ENCODE results near the gene LTB. TPM values are rescaled to one million over a fixed set of nuclear protein-coding genes. Genes with fewer than 3 reads are reported as not detected.

Gene LTB
- total and polyA plus RNA-seq, 9 of the 15 experiments (the other 6 are each of a cell fraction or from before 2014, with no cell fraction given) = 0.07 to 0.51 TPM; not detected in 7

DNA sequence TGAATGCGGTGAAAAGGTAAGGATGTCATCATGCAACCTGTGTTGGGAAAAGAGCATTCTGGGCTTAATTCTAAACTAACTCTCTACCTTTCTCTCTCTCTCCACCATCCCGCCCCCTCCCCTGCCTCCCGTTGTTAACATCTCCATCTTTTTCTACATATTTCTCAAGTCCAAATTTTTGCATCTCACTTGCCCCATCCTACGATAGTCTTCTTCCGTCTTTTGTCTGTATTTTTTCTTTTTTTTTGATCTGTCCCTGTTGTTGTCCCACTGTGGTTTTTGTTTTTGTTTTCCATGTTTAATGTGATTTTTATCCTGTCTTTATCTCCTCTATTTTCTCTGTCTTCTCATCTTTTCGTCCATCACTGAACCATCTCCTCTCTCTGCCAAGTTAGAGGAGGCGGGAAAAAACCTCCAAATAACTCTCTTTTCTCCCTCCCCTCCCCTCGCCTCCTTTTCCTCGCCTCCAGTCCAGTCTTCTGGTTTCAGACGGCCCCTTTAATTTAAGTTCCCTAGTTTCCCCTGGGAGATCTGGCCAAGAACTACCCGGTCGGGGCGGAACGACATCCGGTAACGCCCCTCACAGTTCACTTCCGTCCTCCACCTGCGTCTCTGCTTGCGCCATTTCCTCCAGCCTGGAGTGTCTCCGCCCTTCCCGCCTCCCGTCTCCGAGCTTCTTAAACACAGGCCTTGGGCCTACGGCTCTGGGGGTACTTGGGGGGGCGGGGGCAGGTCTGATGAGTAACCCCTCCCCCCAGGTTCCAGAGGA, 35.1 kb downstream of the LTB start, which contains the start of gene NFKBIL1 (continued):
- TF ChIP-seq MTA3 (IDR thresholded peaks at IDR 0.05; ENCODE audit: borderline replicate concordance) (peak; percentile 51), NFXL1 (CRISPR knock-in tag; IDR thresholded peaks at IDR 0.05) (no peak), ZNF134 (CRISPR knock-in tag; conservative IDR thresholded peaks at IDR 0.05) (0 out of 2 replicates have a peak, but pooled peaks have one; percentile 26), PHTF2 (CRISPR knock-in tag; IDR thresholded peaks at IDR 0.05) (no peak), ZBED1 (IDR thresholded peaks at IDR 0.05) (peak; percentile 63; the same call in 1 of the 2 replicates), ZNF696 (CRISPR knock-in tag; conservative IDR thresholded peaks at IDR 0.05) (no peak), KLF13 (tag; IDR thresholded peaks at IDR 0.05; ENCODE audit: borderline replicate concordance, low read depth) (peak; percentile 85), ZNF766 (CRISPR knock-in tag; conservative IDR thresholded peaks at IDR 0.05) (peak; percentile 64), POLR2H (tag; IDR thresholded peaks at IDR 0.05; ENCODE audit: low read depth) (no peak), ZSCAN29 (IDR thresholded peaks at IDR 0.05) (no peak), RBM39 (optimal IDR thresholded peaks at IDR 0.05; ENCODE audit: low read depth, low read length) (no peak), ZNF140 (CRISPR knock-in tag; IDR thresholded peaks at IDR 0.05) (no peak), MEF2D (tag; conservative IDR thresholded peaks at IDR 0.05; ENCODE audit: low read depth) (peak; percentile 74), NONO (IDR thresholded peaks at IDR 0.05; ENCODE audit: low read depth in 2 of 2, low read length in 1 of 2) (0 out of 4 replicates have a peak, but pooled peaks of 1 of the 2 experiments have one; percentile 10), MXI1 (IDR thresholded peaks at IDR 0.05; ENCODE audit: low read depth, low read length) (peak; percentile 57; the same call in 1 of the 2 replicates), MAFF (IDR thresholded peaks at IDR 0.05; ENCODE audit: low read length) (peak; percentile 1; the same call in 1 of the 2 replicates), SNRNP70 (optimal IDR thresholded peaks at IDR 0.05; ENCODE audit: low read depth, low read length) (no peak), SMARCA4 (IDR thresholded peaks at IDR 0.05) (no peak), HMG20A (CRISPR knock-in tag; conservative IDR thresholded peaks at IDR 0.05) (no peak), GTF2A2 (tag; IDR thresholded peaks at IDR 0.05) (peak; percentile 68), NR1H2 (CRISPR knock-in tag; IDR thresholded peaks at IDR 0.05) (no peak), ETS2 (tag; IDR thresholded peaks at IDR 0.05; ENCODE audit: borderline replicate concordance, poor library complexity, severe bottlenecking) (no peak)
- TF ChIP-seq, protein P1, sequence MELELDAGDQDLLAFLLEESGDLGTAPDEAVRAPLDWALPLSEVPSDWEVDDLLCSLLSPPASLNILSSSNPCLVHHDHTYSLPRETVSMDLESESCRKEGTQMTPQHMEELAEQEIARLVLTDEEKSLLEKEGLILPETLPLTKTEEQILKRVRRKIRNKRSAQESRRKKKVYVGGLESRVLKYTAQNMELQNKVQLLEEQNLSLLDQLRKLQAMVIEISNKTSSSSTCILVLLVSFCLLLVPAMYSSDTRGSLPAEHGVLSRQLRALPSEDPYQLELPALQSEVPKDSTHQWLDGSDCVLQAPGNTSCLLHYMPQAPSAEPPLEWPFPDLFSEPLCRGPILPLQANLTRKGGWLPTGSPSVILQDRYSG (tag; conservative IDR thresholded peaks at IDR 0.05; ENCODE audit: low read depth) = no peak
- TF ChIP-seq, protein P2, sequence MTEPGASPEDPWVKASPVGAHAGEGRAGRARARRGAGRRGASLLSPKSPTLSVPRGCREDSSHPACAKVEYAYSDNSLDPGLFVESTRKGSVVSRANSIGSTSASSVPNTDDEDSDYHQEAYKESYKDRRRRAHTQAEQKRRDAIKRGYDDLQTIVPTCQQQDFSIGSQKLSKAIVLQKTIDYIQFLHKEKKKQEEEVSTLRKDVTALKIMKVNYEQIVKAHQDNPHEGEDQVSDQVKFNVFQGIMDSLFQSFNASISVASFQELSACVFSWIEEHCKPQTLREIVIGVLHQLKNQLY (CRISPR knock-in tag; conservative IDR thresholded peaks at IDR 0.05) = no peak
- TF ChIP-seq, protein P3, sequence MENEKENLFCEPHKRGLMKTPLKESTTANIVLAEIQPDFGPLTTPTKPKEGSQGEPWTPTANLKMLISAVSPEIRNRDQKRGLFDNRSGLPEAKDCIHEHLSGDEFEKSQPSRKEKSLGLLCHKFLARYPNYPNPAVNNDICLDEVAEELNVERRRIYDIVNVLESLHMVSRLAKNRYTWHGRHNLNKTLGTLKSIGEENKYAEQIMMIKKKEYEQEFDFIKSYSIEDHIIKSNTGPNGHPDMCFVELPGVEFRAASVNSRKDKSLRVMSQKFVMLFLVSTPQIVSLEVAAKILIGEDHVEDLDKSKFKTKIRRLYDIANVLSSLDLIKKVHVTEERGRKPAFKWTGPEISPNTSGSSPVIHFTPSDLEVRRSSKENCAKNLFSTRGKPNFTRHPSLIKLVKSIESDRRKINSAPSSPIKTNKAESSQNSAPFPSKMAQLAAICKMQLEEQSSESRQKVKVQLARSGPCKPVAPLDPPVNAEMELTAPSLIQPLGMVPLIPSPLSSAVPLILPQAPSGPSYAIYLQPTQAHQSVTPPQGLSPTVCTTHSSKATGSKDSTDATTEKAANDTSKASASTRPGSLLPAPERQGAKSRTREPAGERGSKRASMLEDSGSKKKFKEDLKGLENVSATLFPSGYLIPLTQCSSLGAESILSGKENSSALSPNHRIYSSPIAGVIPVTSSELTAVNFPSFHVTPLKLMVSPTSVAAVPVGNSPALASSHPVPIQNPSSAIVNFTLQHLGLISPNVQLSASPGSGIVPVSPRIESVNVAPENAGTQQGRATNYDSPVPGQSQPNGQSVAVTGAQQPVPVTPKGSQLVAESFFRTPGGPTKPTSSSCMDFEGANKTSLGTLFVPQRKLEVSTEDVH (IDR thresholded peaks at IDR 0.05; ENCODE audit: low read depth, partially characterized antibody) = peak; percentile 97

Measured in K562 (cell line).